HUDEP-2 (cell line): ENCODE results near the gene IL1A.

Experiments
- DNase-seq, 76 experiments: peaks; one replicate each; lab custom pipeline; 2025; ENCODE audit not compliant: unreplicated experiment in 76 of 76; lab: John Stamatoyannopoulos, UW

Gene IL1A

DNA sequence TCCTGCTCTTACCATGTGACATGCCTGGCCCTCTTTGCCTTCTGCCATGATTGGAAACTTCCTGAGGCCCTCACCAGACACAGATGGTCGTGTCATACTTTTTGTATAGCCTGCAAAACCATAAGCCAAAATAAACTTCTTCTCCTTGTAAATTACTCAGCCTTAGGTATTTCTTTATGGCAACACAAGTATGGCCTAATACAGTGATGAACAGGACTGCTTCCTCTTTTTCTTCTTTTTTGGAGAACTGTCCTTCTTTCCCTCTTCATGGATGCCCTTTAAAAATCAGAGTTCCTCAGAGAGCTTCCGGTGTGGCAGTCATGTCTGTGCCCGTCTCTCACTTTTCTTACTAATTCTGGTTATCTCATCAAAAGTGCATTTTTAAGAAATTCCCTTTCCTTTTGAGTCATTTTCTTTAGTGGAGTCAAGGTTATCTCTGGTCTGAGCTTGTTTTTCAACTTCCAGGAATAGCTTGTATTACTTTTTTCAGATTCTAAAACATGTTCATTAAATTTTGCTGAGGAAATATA is 9.2 kb upstream of the IL1A start:
- no peak for DNase-seq

DNA sequence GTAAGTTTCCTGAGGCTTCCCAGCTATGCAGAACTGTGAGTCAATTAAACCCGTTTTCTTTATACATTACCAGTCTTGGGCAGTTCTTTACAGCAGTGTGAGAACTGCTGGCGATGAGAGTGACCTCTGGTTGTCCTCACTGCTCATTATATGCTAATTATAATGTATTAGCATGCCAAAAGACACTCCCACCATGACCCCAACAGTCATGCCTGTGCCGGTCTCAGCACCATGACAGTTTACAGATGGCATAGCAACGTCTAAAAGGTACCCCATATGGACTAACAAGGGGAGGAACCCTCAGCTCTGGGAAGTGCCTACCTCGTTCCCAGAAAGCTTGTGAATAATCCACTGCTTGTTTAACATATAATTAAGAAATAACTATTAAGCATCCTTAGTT is 8.1 kb upstream of the IL1A start:
- no peak for DNase-seq

DNA sequence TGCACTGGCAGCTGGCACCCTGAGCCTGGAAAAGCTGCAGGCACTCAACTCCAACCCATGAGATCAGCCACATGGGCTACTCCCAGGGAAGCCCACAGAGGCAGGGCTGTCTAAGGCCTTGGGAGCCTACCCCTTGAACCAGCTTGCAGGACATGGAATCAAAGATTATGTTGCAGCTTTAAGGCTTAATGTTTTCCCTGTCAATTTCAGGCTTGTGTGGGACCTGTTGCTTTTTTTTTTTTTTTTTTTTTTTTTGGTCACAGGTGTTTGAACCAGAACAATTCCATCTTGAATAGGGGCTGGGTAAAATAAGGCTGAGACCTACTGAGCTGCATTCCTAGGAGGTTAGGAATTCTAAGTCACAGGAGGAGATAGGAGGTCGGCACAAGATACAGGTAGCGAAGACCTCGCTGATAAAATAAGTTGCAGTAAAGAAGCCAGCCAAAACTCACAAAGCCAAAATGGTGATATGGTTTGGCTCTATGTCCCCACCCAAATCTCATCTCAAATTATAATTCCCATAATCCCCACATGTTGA is 7.5 kb upstream of the IL1A start:
- no peak for DNase-seq

DNA sequence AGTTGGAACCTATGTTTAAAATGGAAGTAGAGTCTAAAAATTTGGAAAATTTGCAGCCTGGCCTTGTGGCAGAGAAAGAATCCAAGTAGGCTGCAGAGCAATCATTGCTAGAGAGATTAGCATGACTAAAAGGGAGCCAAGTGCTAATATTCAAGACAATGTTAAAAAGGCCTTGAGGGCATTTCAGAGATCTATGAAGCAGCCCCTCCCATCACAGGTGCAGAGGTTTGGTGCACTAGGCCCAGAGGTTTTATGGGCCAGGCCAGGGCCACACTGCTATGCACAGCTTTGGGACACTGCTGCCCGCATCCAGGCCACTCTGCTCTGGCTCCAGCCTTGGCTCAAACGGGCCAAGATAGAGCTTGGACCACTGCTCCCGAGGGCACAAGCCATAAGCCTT is 6.7 kb upstream of the IL1A start:
- DNase-seq, result no peak

DNA sequence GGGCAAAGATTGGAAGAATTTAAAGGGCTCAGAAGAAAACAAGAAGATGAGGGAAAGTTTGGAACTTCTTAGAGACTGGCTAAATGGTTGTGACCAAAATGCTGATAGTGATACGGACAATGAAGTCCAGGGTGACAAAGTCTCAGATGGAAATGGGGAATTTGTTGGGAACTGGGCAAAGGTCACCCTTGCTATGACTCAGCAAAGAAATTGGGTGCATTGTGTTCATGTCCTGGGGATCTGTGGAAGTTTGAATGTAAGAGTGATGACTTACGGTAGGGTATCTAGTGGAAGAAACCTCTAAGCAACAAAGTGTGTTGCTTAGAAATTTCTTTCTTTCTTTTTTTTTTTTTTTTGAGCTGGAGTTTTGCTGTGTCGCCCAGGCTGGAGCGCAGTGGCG is 6.0 kb upstream of the IL1A start:
- no peak for DNase-seq

DNA sequence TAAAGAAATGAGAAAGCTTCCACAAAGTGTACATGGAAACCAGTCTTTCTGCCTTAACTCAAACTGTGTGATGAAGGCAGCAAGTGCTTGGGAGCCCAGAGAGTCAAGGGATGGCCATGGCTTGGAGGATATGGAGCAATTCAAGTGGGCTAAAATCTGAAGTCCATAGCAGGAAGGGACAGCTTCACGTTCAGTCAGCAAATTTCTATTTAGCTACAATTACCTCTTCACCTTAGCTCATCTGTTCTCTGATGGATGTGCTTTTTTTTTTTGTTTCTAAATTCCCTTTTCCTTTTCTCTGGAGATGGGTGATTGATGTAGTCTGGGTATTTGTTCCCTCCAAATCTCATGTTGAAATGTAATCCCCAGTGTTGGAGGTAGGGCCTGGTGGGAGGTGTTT is 4.9 kb upstream of the IL1A start:
- DNase-seq, result no peak

DNA sequence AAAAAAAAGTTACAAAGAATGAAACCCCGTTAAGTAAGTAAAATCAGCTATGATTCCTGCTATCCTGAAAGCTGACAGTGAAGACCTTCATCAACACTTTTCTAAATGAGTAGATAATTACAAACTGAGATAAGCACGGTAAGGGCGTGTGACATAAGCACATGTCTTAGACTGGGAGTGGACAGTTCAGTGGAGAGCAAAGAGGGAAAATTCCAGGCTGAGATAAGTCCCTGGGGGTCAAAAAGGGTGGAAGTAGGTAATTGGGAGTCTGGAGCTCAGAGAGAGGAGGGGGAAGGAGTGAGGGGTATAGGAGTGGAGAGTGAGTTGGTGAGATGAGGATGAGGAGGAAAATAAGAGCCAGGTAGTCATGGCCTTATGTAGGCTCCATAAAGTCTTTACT is 4.4 kb upstream of the IL1A start:
- DNase-seq, result no peak

DNA sequence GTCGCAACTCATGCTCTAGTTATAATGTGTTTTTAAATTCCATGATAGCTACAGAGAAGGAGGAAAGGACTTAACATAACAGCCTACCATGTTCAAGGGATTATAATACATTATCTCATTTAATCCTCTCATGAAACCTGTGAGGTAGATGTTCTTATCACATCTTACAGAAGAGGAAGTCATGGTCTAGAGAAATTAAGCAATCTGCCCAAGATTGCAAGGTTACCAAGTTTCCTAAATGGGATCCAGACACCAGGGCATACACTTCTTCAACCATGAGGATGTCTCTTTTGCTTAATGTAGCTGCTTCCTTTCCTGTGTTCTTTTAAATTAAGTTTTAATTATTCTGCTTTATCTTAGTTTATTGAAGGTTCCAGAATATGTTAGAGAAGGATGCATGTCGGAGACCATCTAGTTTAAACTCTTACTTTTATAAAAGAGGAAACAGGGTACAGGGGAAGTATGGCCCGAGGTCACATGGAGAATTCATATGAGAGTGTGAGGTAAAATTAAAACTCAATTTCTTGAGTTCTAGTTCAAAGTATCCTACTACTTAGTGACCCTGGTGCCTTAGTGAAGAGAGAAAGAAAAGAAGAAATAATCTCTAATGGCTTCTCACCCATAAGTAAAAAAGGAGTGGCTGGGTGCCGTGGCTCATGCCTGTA is 3.6 kb upstream of the IL1A start:
- DNase-seq, result no peak

DNA sequence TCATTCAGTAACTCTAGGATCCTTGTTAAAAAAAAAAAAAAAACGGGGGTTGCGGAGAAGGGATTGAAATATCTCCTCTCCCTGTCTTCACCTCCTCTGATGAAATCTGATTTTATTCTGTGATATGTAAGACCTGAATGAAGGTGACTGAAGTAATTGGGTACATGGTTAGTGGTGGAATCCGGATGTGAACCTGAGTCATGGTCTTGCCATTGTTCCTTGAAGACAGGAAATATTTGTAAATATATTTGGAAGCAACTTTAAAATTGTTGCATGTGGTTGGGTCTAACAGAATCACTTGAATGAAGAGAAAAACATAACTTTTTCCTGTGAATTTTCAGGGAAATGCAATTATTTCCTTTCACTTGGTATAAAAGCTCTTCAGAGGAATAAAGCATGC is 3.0 kb upstream of the IL1A start:
- no peak for DNase-seq

DNA sequence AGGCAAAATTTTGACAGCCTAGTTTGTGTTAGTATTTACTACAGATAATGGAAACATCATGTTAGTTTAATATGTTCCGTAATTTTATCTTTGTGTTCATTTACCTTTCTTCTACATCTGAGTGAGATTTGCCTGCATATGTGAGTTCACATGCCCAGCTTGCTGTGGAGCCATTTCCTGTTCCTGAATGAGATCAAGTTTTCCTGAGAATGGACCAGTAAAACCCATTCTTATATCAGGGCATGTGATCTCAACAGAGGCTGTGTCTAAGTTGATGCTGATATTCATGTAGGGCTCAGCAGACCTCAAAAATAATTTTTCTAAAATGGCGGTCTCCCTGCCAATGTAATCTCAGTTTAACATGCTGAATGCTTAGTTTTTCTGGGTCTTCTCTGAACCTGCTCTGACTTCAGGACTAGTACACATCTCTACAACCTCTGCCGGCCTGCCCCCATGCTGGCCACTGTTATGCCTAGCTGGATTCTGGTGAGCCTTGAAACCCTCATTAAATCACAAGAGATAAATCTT is 1.0 kb downstream of the IL1A start:
- DNase-seq, result no peak

DNA sequence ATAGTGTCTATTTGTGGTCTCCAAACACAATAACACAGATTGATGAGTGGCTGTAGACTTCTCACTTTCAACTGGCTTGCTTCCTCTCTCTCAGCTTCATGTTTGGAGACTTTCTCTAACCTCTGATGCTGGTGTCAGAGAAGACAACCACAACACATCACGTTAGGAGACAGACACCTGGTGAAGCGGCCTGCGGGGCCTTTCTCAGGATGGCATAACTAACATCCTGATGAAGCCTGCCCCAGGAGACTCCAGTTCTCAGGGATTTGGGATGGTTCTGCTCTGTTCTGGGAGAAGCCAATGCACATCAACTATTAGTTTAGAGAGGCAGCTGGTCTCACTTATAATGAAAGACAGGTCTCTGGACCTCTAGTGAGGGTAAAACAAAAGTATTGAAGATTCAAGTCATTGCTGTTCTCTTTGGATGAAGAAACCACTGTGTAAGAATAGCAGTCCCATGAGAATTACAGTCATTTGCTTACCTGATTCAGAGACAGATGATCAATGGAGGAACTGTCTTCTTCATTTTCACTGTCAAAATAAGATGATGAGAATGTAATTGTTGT is 2.0 kb downstream of the IL1A start:
- no peak for DNase-seq

DNA sequence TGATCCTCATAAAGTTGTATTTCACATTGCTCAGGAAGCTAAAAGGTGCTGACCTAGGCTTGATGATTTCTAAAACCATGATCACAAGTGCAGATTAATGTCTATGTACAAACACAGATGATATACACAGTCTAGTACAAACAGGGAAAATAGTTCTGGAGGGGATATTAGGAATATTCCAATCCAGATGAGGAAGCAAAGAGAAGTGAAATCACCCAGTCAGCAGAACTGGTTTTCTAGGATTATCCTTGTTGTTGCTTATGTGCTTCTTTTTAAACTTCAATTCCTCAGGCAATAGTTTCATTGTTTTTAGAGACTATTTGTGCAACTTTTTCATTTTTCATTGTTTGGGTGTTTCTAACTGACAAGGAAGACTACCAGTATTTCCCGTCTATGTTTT is 4.7 kb downstream of the IL1A start:
- no peak for DNase-seq

DNA sequence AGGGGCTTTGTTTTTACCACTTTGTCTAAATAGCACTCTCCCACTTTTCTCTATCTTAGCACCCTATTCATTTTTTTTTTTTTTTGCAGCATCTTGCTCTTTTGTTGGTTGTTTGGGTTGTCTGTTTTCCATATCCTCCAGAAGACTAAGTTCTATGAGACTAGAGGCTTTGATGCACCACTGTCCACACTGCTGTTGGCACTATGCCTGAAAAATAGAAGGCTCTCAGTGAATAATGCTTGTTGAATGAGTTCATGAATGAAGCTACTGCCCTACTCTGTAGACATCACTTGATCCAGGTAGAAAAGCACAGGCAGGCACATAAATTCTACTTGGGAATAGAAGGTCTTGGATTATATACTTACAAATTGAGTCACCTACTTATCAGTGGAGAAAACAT is 7.3 kb downstream of the IL1A start:
- no peak for DNase-seq

DNA sequence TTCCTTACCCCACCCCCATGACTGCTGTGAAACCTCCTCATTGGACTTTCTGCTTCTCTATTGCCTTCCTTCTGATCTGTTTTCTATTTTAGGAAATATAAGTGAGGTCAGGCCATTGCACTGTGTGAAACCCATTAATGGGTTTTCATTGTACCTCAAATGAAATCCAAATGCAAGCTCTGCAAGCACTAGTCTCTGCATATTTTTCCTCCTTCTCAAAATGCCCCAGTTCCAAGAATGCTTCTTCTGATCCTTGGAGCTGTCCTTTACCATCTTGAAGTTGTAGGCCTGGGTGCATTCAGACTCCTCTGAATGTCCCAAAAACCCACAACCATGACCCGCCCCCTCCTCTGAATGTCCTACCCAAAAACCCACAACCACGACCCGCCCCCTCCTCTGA is 8.2 kb downstream of the IL1A start:
- no peak for DNase-seq

DNA sequence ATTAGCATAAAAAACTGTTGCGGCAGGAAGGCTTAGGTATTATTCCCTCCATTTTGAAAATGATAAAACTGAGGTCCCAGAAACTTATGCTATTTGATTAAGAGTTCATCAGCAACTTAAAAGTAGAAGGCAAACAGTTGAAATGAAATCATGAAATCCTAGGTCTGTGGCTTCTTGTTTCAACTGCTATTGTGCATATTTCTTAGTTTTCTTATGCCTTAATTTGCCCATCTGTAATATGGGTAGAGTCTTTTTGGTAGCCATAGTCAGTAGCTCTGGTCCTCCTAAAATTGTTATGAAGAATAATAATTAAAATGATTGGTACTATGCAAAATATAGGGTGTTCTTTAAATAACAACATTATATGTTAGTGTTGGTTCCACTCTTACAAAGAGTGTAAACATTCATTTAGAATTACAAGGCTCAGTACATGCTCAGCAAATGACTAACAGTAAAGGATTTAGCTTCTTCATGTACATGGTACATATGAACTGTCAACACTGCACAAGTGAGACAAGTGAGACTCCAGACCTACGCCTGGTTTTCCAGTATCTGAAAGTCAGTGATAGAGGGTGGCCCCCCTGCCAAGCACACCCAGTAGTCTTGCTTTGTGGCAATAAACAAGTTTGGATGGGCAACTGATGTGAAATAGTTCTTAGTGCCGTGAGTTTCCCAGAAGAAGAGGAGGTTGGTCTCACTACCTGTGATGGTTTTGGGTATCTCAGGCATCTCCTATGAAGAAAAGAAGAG is 9.6 kb downstream of the IL1A start:
- DNase-seq, result no peak

DNA sequence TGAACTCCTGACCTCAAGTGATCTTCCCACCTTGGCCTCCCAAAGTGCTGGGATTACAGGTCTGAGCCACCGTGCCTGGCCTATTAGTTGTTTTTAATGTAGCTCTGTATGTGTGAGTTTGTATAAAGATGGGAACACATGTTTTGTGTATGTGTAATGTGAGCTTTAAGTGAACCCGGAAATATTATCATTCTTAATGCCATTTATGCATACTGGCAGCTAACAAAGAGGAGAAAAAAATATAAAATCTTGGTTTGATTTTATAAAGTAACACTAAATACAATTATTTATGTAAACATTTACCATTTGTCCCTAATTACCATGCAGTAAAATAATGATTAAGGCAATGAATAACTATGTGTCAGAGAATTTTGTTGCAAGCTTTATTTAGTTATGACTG is 10.7 kb downstream of the IL1A start:
- no peak for DNase-seq

DNA sequence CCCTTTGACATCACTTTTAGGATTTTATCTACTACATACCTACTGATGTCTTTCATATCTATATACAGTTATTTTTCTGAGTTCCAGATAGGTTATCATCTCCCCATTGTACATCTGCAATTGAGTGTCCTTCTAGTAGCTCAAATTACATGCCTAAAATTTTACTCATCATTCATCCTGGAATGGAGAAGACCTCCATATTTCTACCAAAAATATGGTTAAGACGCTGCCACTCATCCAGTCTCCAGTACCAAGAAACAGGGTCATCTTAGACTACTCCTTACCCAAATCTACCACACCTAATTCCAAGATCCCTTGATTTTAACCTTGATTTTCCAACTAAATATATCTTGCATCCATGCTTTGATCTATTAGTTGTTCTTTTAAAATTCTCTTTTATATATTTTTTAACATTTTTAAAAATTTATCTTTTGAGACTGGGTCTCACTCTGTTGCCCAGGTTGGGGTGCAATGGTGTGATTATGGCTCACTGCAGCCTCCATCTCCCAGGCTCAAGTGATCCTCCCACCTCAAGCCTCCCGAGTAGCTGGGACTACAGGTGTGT is 11.3 kb downstream of the IL1A start:
- DNase-seq, result no peak

DNA sequence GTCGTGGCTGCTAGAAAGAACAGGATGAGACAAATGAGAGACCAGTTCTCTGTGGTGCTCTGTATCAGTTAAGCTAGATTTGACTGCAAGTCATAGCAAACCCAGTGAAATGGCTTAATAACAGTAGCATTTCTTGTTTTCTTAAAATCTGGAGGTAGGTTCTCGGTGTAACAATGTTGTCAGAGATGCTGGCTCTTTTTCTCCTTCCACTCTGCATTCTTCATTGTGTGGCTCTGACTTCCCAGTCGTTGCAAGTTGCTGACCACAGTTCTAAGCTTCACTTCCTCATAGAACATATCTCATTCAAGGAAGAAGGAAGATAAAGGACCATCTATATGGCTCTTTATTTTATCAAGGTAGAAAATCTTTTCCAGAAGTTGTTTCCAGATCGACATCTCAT is 12.0 kb downstream of the IL1A start:
- no peak for DNase-seq

DNA sequence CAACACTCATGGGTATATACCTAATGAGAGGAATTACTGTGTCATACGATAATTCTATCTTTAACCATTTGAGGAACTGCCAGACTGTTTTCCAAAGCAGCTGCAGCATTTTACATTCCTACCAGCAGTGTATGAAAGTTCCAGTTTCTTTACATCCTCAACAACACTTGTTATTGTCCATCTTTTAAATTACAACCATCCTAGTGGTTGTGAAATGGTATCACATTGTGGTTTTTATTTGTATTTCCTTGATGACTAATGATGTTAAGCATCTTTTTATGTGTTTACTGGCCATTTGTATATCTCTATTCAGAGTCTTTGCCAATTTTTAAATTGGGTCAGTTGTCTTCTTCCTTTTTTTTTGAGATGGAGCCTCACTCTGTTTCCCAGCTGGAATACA is 15.9 kb downstream of the IL1A start:
- DNase-seq, result no peak

DNA sequence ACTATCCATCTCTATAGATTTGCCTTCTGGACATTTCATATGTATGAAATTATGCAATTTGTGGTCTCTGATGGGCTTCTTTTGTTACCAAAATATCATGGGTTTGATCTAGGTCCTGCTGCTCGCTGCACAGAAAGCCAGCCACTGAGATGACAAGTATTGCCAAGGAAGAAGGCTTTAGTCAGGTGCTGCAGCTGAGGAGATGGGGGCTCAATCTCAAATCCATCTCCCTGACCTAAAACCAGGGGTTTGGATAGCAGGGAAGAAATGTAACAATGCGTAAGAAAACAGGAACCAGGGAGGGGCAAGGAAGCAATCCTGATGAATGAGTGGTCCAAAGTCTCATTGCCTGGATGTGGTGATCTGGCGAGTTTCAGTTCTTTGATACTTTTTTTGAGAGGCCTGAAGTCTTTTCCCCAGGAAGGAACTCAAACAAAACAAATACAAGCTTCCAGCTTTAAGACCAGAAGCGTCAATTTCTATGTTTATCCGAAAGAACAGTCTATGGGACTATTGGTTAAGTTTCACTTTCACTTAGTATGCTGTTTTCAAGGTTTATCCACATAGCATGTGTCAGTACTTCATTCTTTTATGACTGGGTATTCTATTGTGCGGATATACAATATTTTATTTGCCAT is 16.5 kb downstream of the IL1A start:
- DNase-seq, result no peak

DNA sequence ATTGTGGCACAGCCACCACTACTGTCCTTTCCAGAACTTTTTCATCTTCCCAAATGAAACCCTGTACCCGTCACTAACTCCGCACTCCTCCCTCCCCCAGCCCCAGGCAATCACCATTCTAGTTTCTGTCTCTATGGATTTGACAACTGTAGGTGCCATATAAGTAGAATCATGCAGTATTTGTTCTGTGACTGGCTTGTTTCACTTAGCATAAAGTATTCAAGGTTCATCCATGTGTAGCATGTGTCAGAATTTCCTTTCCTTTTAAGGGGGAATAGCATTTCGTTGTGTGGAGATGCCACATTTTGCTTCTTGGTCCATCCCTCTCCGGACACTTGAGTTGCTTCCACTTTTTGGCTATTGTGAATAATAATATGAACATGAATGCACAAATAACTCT is 19.0 kb downstream of the IL1A start:
- no peak for DNase-seq
